VCaP (cell line): Measurements from ENCODE around the gene ICAM3.

Experiments used
- H3K27ac ChIP-seq: fragments of 450-650 bp; 2 replicates; pipeline ENCODE4 v1.5.1; 2017
- TF ChIP-seq, protein P1 (sequence below): fragments of 450-650 bp; conservative IDR thresholded peaks from 2 replicates; pipeline ENCODE4 v1.5.1; 2017; ENCODE audit warnings: mild to moderate bottlenecking, moderate library complexity

ICAM3 gene

DNA sequence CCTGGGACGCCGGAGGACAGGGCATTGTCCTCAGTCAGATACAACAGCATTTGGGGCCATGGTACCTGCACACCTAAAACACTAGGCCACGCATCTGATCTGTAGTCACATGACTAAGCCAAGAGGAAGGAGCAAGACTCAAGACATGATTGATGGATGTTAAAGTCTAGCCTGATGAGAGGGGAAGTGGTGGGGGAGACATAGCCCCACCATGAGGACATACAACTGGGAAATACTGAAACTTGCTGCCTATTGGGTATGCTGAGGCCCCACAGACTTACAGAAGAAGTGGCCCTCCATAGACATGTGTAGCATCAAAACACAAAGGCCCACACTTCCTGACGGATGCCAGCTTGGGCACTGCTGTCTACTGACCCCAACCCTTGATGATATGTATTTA lies 54.0 kb downstream of the ICAM3 start:
- TF ChIP-seq, protein P1, sequence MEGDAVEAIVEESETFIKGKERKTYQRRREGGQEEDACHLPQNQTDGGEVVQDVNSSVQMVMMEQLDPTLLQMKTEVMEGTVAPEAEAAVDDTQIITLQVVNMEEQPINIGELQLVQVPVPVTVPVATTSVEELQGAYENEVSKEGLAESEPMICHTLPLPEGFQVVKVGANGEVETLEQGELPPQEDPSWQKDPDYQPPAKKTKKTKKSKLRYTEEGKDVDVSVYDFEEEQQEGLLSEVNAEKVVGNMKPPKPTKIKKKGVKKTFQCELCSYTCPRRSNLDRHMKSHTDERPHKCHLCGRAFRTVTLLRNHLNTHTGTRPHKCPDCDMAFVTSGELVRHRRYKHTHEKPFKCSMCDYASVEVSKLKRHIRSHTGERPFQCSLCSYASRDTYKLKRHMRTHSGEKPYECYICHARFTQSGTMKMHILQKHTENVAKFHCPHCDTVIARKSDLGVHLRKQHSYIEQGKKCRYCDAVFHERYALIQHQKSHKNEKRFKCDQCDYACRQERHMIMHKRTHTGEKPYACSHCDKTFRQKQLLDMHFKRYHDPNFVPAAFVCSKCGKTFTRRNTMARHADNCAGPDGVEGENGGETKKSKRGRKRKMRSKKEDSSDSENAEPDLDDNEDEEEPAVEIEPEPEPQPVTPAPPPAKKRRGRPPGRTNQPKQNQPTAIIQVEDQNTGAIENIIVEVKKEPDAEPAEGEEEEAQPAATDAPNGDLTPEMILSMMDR, result no peak
- H3K27ac ChIP-seq, result no peak overlapping the region

- no peak overlapping the region for H3K27ac ChIP-seq
- TF ChIP-seq, protein P1, result no peak
Measured at GRCh38 chr19:10284960-10285278, 54.5 kb downstream of the ICAM3 start.

GRCh38 chr19:10284065-10284959 lies 55.1 kb downstream of the ICAM3 start:
- H3K27ac ChIP-seq, result no peak overlapping the region
- TF ChIP-seq, protein P1, result no peak
